ENCODE results near the gene CCDC191. TPM values are rescaled to one million over a fixed set of nuclear protein-coding genes. Genes with fewer than 3 reads are reported as not detected.

Gene CCDC191
- total RNA-seq, 1 donor from 2014 or later = 6.6 TPM

- no peak for DNase-seq
These were observed 102.6 kb downstream of the CCDC191 start for GRCh38 chr3:113953677-113954076.

- DNase-seq = no peak
These were observed 103.4 kb downstream of the CCDC191 start for GRCh38 chr3:113952921-113953320.

GRCh38 chr3:113948015-113948917 is 108.1 kb downstream of the CCDC191 start:
- peak; percentile 10 for DNase-seq

GRCh38 chr3:113947372-113948014 is 108.8 kb downstream of the CCDC191 start, which contains the start of gene ZDHHC23:
ZDHHC23 (plus strand) TSS chr3:113948013; CDS start chr3:113948803, 790 bp downstream.
- peak; percentile 38 for DNase-seq

GRCh38 chr3:113946831-113947230 is 109.5 kb downstream of the CCDC191 start:
- DNase-seq = no peak

- no peak for DNase-seq
These were observed 128.8 kb downstream of the CCDC191 start for GRCh38 chr3:113927556-113927955.

- DNase-seq = no peak
These were observed 141.7 kb downstream of the CCDC191 start for GRCh38 chr3:113914646-113915045.

Other genes starting within 250 kb of the CCDC191 start
- gene GRAMD1C, start 217.7 kb downstream of the CCDC191 start, total RNA-seq = 5.0 TPM
- gene ZDHHC23, start 108.5 kb downstream of the CCDC191 start, total RNA-seq = 12.2 TPM
- 22.0 TPM for gene QTRT2, start 211 bp upstream of the CCDC191 start, total RNA-seq
- not detected for gene DRD3, start 122.5 kb upstream of the CCDC191 start, total RNA-seq
- gene ZNF80, start 181.1 kb upstream of the CCDC191 start, total RNA-seq = not detected
- not detected for gene TIGIT, start 237.5 kb upstream of the CCDC191 start, total RNA-seq

Data from occipital lobe (tissue), 2 donors.